ENCODE results near the gene KATNB1. TPM values are rescaled to one million over a fixed set of nuclear protein-coding genes. Genes with fewer than 3 reads are reported as not detected.

The KATNB1 gene
- total RNA-seq, 2 donors from 2014 or later: 17.0 to 26.3 TPM

- intact Hi-C loops (cut with DNase I): no loop called here
- TF ChIP-seq CTCF (IDR thresholded peaks at IDR 0.05): no peak
- H3K4me1 ChIP-seq: no peaks in the 10 kb centered on the region
- H3K4me3 ChIP-seq: no peak overlapping the region
- H3K27me3 ChIP-seq: no peaks in the 10 kb centered on the region
- no peak overlapping the region for H3K9ac ChIP-seq (ENCODE audit: low read depth in 2 of 2, low read length in 2 of 2)
- H3K9me3 ChIP-seq: no peaks in the 10 kb centered on the region
- H3K36me3 ChIP-seq: no peaks in the 10 kb centered on the region
- H3K27ac ChIP-seq: no peak overlapping the region
- DNase-seq: no peak
These were observed 34.1 kb downstream of the KATNB1 start for GRCh38 chr16:57769541-57770145.

GRCh38 chr16:57770361-57770760, 34.8 kb downstream of the KATNB1 start:
- Histone ChIP-seq H3K4me1 (no peaks in the 10 kb centered on the region), H3K27me3 (no peaks in the 10 kb centered on the region), H3K9ac (ENCODE audit: low read depth in 2 of 2, low read length in 2 of 2) (no peak overlapping the region), H3K9me3 (no peaks in the 10 kb centered on the region), H3K36me3 (no peaks in the 10 kb centered on the region), H3K27ac (no peak overlapping the region), H3K4me3 (no peak overlapping the region)
- DNase-seq: no peak
- intact Hi-C loops (cut with DNase I): no loop called here
- TF ChIP-seq CTCF (IDR thresholded peaks at IDR 0.05): no peak

- no peaks in the 10 kb centered on the region for H3K9me3 ChIP-seq
- no peaks in the 10 kb centered on the region for H3K27me3 ChIP-seq
- H3K36me3 ChIP-seq: no peaks in the 10 kb centered on the region
- no peak for TF ChIP-seq CTCF (IDR thresholded peaks at IDR 0.05)
- H3K27ac ChIP-seq: no peak overlapping the region
- H3K9ac ChIP-seq (ENCODE audit: low read depth in 2 of 2, low read length in 2 of 2): no peak overlapping the region
- no peak overlapping the region for H3K4me3 ChIP-seq
- H3K4me1 ChIP-seq: no peaks in the 10 kb centered on the region
- intact Hi-C loops (cut with DNase I): no loop called here
- DNase-seq: no peak
These were observed 35.7 kb downstream of the KATNB1 start for GRCh38 chr16:57771141-57771785.

- DNase-seq: no peak
- Histone ChIP-seq H3K9ac (ENCODE audit: low read depth in 2 of 2, low read length in 2 of 2) (no peak overlapping the region), H3K36me3 (no peaks in the 10 kb centered on the region), H3K9me3 (no peaks in the 10 kb centered on the region), H3K27ac (no peak overlapping the region), H3K4me3 (no peak overlapping the region), H3K27me3 (no peaks in the 10 kb centered on the region), H3K4me1 (no peaks in the 10 kb centered on the region)
- TF ChIP-seq CTCF (IDR thresholded peaks at IDR 0.05): no peak
- intact Hi-C loops (cut with DNase I): no loop called here
These were observed 37.4 kb downstream of the KATNB1 start for GRCh38 chr16:57773019-57773418.

- H3K4me3 ChIP-seq: no peak overlapping the region
- H3K4me1 ChIP-seq: no peaks in the 10 kb centered on the region
- H3K9ac ChIP-seq (ENCODE audit: low read depth in 2 of 2, low read length in 2 of 2): no peak overlapping the region
- intact Hi-C loops (cut with DNase I): no loop called here
- no peaks in the 10 kb centered on the region for H3K36me3 ChIP-seq
- no peak for TF ChIP-seq CTCF (IDR thresholded peaks at IDR 0.05)
- no peaks in the 10 kb centered on the region for H3K27me3 ChIP-seq
- H3K9me3 ChIP-seq: no peaks in the 10 kb centered on the region
- no peak overlapping the region for H3K27ac ChIP-seq
- DNase-seq: no peak
These were observed 38.2 kb downstream of the KATNB1 start for GRCh38 chr16:57773655-57774295.
